Measurements from ENCODE around the gene ADM. TPM values are rescaled to one million over a fixed set of nuclear protein-coding genes. Genes with fewer than 3 reads are reported as not detected.

ADM gene
- total RNA-seq, 4 donors from 2014 or later: 234 to 350 (median 298) TPM

- TF ChIP-seq, protein P1, sequence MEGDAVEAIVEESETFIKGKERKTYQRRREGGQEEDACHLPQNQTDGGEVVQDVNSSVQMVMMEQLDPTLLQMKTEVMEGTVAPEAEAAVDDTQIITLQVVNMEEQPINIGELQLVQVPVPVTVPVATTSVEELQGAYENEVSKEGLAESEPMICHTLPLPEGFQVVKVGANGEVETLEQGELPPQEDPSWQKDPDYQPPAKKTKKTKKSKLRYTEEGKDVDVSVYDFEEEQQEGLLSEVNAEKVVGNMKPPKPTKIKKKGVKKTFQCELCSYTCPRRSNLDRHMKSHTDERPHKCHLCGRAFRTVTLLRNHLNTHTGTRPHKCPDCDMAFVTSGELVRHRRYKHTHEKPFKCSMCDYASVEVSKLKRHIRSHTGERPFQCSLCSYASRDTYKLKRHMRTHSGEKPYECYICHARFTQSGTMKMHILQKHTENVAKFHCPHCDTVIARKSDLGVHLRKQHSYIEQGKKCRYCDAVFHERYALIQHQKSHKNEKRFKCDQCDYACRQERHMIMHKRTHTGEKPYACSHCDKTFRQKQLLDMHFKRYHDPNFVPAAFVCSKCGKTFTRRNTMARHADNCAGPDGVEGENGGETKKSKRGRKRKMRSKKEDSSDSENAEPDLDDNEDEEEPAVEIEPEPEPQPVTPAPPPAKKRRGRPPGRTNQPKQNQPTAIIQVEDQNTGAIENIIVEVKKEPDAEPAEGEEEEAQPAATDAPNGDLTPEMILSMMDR (IDR thresholded peaks at IDR 0.05; ENCODE audit: low read depth): no peak
These were observed 50.4 kb downstream of the ADM start for GRCh38 chr11:10355257-10355661.

DNA sequence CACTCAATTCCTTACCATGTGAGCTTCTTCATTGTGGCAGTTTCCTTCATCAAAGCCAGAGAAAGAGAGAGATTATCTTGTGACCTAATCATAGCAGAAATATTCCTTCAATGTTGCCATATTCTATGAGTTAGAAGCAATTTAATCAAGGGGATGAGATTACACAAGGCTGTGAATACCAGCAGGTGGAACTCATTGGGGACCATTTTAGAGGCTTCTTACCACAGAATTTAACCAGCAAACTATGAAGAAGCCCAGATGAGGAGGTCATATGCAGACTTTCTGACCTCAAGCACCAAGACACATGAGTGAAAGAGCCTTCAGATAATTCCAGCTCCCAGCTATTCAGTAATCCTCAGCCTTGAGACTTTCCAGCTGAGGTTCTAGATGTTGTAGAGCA, 51.3 kb downstream of the ADM start:
- TF ChIP-seq, protein P1 (IDR thresholded peaks at IDR 0.05; ENCODE audit: low read depth): no peak

Small RNAs within 50 kb of the gene (small RNA-seq; reads per million reads assigned to genes)
- gene AC080023.2: not detected

Other genes starting within 250 kb of the ADM start
- gene SBF2, start 10.9 kb upstream of the ADM start, total RNA-seq: 100 to 1,000 TPM in 1 of 4 donors, 10 to 100 TPM in 3; 87.2 to 103 (median 97.3) TPM
- 10 to 100 TPM in 2 of 4 donors, 1 to 10 TPM in 2; 7.7 to 18.4 (median 9.8) TPM for gene AMPD3, start 150.2 kb downstream of the ADM start, total RNA-seq
- gene RNF141, start 236.1 kb downstream of the ADM start, total RNA-seq: 10 to 100 TPM; 39.0 to 68.3 (median 59.7) TPM